Stimulated activated CD4-positive, alpha-beta T cell treated with anti-CD3 and anti-CD28 coated beads, Interleukin-15, amount 100 ng/mL, for 1 hour (primary cell): ENCODE measurements around the gene CACNA2D3.

Source experiments
- DNase-seq, 2 donors: peaks; one replicate each; pipeline ENCODE4 v3.0.0-alpha.2; 2020; ENCODE audit warnings: low read depth in 1 of 2, low spot score in 1 of 2

CACNA2D3 gene

DNA sequence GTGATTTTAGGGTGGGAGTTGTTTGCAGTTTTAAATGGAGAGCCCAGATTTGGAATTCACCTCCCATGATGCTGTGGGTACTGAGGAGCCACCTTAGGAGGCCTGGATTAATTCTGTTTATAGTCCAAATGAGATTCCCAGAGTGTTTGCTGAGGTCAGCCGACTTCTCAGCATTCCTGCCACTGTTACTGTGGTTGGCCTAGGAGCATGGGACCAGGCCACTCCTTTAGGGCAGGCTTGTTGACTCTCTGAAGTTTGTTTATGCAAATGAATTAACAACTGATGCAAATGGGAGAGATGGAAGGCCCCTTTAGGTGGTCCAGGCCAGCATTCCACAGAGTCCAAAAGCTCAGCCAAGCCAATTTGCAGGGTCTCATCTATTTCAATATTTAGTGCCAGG, 46.1 kb downstream of the CACNA2D3 start:
- no peak for DNase-seq

- no peak for DNase-seq
Observed at GRCh38 chr3:54169524-54169923, 47.2 kb downstream of the CACNA2D3 start.

DNA sequence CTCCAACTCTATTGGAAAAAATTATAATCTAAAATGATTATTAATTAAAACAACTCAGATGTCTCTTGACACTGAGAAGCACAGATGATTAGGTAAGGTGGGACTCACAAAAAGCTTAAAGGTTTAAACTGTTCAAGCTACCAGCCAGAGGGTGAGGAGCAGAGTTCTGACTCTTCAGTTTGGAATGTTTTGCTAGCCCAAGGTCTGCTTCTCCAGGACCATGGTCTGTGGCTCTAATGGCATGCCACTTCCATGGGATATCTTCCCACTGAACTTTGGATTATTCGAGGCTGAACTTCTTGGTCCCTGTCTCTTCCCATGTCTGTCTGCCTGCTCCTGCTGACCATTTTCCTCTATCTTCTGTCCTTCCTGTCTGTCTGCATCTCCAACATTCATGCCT, 49.2 kb downstream of the CACNA2D3 start:
- DNase-seq: no peak

DNA sequence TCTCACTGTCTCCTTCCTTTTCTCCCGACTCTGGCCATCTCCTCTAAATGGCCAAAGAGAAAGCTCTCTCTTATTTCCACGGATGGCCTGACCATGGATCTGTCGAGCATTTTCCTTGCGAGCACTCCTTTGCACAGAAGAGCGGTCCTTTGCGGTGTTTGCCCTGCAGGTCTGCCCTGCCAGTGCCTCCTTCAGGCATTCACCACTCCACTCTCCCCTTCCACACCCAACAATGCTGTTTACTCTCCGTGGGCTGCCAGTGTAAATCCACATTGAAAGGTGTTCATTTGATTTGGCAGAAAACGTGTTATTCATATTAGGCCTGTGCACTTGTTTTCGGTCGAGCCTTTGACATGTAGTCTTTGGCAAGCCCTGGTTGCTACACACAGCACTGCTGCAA, 49.6 kb downstream of the CACNA2D3 start:
- DNase-seq: no peak

GRCh38 chr3:54173371-54173770, 51.0 kb downstream of the CACNA2D3 start:
- DNase-seq: no peak

DNA sequence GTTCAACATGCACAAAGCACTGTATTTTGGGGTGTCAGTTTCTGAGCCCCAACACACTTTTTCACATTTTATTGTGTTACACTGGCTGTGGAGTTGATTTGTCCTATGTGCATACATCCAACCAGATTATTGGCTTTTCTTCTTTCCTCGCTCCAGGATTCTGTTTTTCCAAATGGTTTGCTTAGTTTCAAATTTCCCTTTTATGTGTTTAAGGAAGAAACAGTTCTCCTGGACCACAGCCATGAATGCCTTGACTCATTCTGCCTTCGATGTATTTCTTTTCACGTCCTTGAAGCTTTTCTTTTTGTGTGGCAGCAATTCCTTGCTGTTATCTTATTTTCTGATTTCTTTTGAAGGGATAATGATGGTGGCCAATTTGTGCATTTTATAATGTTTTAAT, 53.8 kb downstream of the CACNA2D3 start:
- no peak for DNase-seq

GRCh38 chr3:54177816-54178215, 55.5 kb downstream of the CACNA2D3 start:
- DNase-seq: no peak

DNA sequence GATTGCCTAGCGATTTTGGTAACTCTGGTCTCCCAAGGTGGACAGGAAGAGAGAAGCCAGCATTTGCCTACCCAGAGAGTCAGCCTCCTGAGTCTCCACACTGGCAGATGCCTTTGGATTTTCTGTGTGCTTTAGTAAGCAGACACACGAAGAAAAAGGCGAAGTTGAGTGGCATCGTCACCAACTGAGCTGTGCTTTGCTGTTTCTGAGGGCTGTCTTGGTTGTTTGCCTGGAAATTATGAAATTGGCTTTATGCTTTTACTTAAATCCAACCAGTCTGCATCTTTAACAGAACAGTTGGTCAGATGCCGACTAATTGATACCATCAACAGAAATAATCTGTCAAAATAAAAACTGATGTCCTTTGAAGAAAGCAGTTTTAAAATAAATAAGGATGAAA, 56.0 kb downstream of the CACNA2D3 start:
- DNase-seq: no peak

- no peak for DNase-seq
Observed at GRCh38 chr3:54180921-54181320, 58.6 kb downstream of the CACNA2D3 start.

- DNase-seq: no peak
Observed at GRCh38 chr3:54182242-54182641, 59.9 kb downstream of the CACNA2D3 start.

GRCh38 chr3:54185740-54186139, 63.4 kb downstream of the CACNA2D3 start:
- no peak for DNase-seq

DNA sequence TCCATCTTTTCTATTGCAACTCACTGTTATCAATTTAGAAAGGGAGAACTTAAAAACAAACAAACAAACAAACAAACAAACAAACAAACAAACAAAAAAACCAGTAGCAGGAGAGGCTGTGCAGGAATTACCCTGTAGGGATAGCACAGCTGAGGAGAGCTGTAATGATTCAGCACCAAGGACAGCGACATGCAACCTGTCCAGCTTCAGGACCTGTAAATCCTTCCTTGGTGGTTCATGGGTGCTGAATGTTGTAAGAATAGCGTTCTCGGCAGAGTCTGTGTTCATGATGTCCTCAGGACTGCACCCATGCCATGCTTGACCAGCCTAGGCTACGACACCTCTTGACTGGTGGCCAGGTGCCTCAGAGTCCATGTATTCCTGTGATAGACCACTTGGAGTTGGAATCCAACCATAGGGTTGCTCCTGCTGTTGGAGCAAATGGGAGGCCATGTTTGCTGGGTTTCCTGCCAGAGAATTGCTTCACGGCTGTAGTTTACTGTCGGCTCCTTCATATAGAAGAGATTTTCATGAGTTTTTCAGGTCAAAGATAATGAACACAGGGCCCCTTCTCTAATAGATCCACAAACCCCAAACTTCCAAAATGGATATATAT, 65.9 kb downstream of the CACNA2D3 start:
- no peak for DNase-seq

- no peak for DNase-seq
Observed at GRCh38 chr3:54191220-54191619, 68.9 kb downstream of the CACNA2D3 start.

- DNase-seq: no peak
Observed at GRCh38 chr3:54192026-54192425, 69.7 kb downstream of the CACNA2D3 start.

GRCh38 chr3:54193093-54193492, 70.7 kb downstream of the CACNA2D3 start:
- DNase-seq: no peak

DNA sequence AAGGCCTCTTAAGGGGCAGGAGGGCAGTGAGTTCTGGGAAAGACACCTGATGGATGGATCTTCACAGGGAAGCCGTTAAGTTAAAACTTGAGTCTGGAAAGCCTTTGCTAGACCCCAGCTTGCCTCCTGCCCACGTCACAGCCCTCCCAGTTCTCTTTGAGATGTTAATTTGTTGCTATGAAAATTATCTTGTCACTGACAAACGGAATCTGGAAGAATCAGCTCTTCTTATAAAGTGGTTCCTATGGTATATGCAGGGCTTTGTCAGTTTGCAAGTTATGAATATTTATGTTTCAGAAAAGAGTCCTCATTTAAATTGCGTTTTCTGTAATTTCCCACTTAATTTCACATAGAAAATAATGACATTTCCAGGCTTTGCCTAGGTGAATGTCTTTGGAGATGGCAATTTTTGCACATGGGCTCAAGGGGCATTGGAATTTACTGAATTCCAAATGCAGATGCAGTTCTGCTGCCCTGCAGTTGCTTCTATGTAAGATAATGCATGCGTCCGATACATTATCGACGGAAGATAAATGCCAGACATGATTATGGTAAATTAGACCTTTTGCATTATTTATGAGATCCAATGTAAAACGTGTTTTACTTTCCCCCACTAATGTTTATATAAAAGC, 74.1 kb downstream of the CACNA2D3 start:
- no peak for DNase-seq

- no peak for DNase-seq
Observed at GRCh38 chr3:54197509-54197908, 75.2 kb downstream of the CACNA2D3 start.

DNA sequence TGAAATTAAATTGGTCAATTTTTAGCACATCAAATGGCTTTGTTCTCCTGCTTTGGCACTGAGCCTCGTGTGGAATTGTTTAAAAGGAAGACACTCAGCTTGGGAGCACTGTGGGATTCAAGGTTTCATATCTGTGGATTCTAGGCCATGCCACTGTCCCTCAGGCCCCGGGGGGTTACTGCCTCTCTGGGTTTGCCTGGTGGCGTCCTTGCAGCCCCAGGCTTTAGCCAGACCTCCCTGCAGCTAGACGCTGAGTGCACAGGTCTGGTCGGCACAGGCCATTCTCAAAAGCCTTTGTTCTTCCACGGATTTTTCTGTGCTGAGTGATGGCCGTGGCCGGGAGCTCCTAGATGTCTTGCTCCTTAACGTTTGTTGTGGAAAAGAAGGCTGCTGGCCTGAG, 76.2 kb downstream of the CACNA2D3 start:
- DNase-seq: no peak

DNA sequence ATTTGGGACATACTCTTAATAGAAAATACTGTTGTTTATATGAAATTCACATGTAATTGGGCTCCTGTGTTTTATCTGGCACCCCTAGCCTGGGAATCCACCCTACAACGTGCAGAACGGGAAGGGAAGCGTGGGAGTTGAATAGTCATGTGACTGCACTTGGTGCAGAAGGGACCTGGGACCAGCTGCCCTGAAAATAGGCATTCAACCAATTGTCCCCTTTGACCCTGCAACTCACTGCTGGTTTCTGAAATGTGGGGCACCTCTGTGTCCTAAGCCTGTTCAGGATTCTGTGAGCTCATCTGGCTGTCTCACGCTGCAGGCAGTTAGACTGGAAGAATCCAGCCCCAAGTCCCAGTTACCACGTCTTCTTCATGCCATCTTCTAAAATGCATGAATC, 79.7 kb downstream of the CACNA2D3 start:
- no peak for DNase-seq

DNA sequence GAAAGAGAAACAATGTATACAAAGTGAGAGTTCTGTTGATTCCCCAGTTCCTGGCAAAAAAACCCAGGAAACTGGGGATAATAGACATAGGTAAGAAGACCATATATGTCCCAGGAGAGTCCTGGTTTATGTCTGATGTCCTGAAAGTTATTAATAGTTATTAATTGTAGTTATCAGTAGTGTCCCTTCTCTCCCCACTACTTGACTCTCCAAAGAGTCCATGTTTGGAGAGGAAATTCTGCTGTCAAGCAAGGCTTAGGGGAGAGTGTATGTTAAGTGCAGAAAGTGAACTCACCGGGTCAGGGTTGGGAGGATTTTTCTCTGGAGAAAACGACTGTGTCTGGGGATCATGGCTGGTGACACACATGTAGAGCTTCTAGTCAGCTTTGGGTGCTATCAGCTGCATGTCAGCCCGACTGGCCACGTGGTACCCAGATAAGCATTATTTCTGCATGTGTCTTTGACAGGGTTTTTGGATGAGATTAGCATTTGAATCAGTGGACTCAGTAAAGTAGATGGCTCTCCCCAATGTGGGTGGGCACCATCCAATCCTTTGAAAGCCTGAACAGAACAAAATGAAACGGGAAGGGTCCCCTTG, 80.4 kb downstream of the CACNA2D3 start:
- no peak for DNase-seq

DNA sequence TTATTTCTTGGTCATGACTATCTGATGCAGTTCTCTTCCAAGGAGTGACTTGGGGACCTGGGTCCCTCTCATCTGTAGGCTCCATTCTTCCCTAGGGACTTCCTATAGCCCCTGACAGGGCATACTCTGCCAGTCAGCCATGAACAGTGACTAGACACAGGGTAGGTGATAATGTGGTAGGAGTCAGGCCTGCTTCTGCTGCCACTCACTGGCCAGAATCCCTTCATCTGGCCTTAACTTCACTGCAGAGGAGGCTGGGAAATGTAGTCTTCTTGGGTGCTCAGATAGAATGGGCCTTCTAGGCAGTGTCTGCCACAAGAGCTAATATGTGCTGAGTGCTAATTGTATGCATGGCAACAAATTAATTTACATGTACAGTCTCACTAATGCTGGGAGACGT, 84.5 kb downstream of the CACNA2D3 start:
- DNase-seq: no peak

GRCh38 chr3:54211097-54211496, 88.7 kb downstream of the CACNA2D3 start:
- DNase-seq: no peak

DNA sequence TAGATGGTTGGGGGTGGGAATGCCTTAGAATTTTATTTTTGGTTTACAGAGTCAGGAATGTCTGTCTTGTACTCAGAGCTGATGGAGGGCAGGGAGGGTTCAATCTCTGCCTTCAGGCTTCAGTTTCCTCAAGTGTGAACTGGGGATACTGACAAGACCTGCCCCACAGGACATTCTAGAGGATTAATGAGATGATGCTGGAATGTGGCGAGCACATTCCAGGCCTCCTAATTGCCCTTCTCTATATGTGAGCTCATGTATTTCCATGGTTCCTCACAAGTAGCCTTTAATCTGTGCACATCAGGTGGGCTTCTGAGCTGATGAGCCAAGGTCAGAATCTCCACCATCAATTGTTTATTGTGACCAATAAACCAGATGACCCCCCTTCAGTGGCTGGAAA, 90.4 kb downstream of the CACNA2D3 start:
- DNase-seq: no peak
